GM19467 (cell line): Measurements from ENCODE around the gene PRKAG2.

Experiments used
- ATAC-seq: cut with Tn5 transposase; IDR thresholded peaks from one replicate; pipeline ENCODE4 v1.9.1; 2021; ENCODE audit warnings: mild to moderate bottlenecking, moderate library complexity; ENCODE audit not compliant: unreplicated experiment

Gene PRKAG2

DNA sequence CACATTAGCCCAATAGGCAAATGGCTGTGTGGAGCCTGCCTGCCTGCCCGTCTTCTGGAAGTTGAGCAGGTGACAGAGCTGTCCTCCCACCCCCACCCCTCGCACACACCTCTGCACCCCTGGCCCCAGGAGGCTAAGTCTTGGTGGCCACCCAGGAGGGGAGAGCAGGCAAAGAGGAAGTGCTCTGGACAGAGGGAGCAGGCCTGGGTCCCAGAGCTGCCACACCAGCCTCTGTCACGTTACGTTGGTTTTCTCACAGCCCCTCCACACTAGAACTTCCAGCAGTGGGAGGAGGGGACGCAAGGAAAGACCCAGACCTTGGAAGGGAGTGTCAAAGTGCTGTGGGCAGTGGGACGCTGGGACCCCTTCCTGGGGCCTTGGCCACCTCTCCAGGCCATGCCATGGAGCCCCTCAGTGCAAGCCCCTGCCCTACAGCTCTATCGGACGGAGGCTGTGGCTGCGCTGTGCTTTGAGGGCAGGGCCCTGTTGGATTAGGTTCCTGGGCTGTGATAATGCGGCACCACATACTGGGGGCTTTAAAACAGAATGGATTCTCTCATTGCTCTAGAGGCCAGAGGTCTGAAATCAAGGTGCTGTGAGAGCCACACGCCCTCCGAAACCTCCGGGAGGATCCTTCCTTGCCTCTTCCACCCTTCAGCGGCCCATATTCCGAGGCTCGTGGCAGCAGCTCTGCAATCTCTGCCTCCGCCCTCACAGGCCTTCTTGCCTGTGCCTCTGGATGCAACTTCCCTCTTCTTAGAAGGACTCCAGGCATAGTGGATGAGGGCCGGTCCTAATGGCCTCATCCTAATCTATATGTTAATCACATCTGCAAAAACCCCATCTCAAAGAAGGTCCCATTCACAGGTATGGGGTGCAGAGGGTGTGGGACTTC, 9.9 kb downstream of the PRKAG2 start:
- ATAC-seq, result no peak

DNA sequence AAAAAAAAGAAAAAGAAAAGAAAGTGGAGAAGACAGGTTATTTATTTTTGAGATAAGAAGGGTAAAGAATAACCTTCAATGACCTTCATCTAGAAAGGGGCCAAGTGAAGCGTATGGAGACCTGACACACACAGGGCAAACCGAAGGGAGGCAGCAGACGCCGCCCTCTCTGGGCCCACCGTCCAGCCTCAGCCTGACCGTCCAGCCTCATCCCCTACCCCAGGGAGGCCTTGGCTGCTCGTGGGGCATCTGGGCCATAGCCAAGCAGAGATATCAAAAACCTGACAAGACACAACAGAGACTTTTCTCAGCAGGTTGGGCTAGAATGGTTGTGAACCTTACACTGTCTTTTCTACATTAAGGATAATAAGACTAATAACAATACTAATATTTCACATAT, 10.9 kb downstream of the PRKAG2 start:
- ATAC-seq, result no peak

DNA sequence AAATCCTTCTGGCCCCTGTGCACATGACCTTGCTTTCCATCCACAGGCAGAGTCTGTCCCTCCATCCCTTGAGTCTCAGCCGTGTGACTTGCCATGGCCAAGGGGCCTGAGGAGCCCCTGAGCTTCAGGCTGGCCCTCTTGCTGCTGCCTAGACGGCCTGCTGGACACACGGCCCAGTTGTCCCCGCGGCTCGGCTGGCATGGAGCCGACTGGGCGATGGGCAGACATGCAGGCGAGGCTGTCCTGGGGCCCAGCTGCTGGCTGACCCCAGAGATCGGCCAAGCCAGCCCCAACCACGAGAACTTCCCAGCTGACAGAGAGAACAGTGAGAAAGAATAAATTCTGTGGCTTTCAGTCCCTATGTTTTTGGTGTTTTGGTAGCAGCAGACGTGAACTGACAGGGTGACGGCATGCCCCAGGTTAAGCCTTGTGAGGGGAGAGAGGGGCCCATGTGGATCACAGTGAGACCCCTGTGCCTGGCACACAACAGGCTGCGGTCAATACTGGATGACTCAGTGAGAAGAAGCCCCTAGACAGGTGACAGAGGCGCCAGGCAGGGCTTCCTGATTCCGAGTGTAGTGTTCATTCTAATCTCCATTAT, 11.7 kb downstream of the PRKAG2 start:
- ATAC-seq, result no peak

DNA sequence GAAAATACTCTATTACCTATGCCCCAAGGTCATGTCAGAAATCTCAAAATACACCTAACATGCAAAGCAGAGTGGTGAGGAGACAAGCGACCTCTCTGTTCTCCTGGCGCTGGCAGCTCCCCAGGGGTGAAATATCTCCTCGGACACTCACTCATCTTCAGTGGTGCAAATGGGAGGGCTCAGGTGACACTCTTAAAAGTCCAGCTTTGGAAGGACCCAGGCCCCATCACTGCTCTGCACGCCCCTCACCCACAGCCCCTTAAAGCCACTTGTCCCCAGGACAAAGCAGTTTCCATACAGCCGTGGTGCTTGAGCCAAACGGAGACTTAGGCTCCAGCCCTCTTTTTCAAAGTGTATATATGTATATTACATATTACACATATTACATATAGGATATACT, 12.4 kb downstream of the PRKAG2 start:
- no peak for ATAC-seq

DNA sequence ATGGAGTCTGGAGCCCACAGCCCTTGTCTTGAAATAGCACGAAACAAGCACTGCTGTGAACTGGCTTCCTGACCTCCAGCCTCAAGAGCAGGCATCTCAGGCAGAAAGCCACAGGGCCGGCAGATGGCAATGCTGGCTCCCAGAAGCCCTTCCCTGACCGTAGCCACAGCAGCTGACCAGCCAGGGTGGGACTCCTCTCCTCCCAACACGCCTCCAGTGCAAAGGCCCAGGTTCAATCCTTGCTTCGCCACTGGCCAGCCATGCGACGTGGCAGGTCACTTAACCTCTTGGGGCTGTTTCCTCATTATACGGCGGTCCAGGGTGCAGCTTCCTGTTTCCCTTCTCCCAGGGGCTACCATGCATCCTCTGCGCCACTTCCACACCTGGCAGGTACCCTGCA, 12.8 kb downstream of the PRKAG2 start:
- no peak for ATAC-seq

DNA sequence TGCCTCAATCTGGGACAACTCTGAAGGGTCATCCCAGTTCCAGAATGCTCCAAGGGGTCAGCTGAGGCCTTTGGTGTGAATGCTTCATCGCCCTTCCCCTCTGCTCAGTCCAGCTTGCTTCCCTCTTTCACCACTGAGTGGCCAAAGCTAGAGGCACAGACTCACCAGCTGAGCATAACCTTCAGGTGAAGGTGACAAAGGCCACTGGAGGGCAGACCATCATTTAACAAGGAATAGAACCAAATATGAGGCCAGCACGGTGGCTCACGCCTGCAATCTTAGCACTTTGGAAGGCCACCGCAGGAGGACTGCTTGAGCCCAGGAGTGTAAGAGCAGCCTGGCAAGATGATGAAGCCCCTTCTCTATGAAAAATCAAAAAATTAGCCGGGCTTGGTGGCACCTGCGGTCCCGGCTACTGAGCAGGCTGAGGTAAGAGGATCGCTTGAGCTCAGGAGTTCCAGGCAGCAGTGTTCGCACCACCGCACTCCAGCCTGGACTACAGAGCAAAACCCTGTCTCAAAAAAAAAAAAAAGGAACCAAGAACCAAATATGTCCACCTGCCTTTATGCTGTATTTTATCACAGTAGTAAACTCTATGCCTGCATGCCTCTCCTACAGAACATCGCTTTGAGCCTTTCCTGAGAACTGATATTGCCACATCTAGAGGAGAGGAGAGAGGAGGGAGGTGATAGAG, 13.4 kb downstream of the PRKAG2 start:
- no peak for ATAC-seq

DNA sequence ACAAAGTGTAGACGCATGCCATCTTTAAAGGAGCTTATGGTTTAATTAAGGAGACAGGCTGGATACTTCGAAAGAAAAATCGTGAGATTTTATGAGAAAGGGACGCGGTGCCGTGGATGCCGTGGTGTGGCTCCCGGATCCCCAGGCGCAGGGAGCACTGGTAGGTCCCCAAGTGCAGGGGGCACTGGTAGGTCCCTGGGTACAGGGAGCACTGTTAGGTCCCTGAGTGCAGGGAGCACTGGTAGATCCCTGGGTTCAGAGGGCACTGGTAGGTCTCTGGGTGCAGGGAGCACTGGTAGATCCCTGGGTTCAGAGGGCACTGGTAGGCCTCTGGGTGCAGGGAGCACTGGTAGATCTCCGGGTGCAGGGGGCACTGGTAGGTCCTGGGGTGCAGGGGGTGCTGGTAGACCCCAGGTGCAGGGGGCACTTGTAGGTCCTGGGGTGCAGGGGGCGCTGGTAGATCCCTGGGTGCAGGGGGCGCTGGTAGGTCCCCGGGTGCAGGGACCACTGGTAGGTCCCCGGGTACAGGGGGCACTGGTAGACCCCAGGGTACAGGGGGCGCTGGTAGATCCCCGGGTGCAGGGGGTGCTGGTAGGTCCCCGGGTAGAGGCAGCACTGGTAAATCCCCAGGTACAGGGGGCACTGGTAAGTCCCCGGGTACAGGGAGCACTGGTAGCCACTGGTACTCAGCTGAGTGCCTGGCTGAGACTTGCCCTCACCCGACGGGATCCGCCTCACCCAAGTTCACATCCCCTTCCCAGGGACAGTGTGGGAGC, 14.1 kb downstream of the PRKAG2 start:
- ATAC-seq, result no peak

DNA sequence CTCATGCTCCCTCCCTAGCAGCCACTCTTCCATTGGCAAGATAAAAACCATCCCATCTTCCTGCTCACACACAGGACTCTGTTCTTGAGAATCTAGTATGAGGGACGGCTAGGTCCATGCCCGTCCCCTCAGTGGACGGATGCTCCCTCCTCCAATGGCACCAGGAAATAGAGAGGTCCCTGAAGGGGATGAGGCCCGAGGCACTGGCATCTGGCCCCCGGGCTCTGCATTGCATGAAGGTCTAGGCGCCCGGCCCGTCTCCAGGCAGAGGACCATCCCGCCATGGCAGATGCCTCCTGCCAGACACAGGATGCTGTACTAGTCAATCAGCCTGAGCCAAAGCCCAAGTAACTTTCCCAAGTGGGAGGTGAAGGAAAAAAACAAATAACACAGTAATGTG, 15.0 kb downstream of the PRKAG2 start:
- no peak for ATAC-seq

DNA sequence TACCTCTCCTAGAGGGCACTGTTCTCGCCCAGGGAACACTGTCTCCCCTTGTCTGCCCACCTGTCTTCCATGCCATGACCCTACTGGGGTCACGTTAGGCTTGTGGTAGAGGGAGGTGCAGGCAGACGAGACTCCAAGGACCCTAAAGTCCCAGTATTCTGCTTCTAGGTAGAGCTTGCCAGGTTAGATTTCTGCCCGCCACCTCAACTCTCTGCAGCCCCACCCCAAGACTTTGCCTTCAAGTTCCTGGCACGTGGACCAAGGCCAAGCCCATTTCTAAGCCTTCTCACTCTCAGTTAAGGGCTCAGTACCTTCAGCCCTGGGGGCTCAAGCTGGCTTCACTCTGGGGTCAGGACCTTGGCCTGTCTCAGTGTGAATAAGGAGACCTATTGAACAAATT, 16.1 kb downstream of the PRKAG2 start:
- ATAC-seq, result no peak

DNA sequence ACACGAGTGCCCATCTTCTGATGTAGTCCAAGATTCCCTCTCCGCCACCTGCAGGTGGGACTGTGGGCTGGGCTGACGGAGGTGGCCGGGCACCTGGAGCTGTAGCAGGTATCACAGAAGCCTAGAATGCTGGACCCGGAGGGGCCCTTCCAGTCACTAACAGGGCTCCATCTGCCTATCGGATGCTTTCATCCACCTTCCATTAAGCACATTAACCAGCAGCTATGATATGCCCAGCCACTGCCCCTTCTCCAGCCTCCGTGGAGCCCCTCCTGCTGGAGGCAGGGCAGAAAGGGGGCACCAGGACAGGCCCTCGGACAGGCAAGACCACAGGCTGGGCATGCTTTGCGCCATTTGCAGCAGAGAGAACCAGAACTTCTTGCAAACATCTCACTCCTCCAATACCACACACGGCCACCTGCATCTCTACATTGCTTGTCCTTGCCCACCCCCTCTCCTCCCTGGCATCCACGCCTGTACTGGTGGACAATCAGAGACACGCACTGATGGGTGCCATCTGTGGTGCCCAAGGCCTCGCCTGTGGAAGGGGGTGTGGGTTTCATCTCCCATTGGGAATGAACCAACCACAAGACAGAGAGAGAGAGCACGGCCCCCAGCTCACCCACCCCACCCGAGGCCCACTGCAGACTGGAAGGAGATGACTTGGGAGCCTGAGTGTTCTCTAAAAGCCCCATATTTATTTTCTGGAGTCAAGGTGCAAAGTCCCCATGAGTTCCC, 16.8 kb downstream of the PRKAG2 start:
- ATAC-seq, result no peak

DNA sequence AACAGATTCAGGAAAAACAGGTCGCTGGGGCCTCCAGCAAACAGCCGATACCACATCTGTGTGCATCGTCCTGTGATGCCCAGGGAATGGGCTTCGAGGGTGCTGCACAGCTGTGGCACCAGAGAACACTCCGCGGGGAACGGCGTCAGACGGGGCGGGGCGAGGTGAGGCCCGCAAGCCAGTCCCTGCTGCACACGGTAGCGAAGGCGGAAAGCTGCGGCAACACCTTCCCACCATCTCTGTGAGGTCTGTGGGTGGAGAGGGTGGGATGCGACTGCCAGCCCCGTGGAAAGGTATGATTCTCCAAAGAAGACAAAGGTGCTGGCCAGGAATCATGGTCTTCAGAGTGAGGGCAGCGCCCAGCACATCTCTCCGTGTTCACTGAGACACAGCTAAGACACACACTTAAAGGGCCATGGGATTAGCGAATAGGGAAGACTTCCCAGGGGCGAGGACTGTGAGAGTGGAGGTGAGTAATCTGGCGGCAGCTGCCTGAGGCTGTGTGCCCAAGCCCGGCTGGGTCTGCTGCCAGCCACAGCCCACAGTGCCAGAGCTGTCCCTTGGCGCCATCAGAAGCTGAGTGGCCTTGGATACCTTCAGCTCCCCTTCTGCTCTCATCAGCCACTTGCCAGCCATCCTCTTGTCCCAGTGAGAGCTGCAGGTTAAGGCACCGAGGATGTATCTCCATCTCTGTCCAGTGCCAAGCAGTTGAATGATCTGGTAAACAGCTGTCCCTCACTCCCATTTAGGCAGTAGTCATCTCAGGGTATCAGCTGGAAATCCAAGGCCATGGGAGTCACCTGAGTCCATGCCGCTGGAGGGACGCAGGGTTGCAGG, 17.6 kb downstream of the PRKAG2 start:
- no peak for ATAC-seq

DNA sequence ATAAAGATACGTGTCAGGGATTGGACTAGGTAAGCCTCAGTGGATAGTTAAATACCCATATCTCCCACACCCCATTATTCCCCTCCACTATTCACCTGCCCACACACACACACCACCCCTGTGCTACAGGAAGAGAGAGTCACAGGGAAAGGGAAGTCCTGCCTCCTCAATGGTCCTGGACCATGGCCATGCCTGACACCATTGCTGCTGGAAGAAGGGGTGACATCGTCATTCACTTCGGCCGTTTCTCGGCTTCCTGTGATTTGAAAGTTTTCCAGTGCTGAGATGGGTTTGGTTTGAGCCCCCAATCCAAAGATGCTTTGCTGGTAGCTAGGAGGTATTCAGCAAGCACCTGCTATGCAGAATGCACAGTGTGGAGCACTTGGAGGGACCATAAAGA, 18.5 kb downstream of the PRKAG2 start:
- no peak for ATAC-seq

DNA sequence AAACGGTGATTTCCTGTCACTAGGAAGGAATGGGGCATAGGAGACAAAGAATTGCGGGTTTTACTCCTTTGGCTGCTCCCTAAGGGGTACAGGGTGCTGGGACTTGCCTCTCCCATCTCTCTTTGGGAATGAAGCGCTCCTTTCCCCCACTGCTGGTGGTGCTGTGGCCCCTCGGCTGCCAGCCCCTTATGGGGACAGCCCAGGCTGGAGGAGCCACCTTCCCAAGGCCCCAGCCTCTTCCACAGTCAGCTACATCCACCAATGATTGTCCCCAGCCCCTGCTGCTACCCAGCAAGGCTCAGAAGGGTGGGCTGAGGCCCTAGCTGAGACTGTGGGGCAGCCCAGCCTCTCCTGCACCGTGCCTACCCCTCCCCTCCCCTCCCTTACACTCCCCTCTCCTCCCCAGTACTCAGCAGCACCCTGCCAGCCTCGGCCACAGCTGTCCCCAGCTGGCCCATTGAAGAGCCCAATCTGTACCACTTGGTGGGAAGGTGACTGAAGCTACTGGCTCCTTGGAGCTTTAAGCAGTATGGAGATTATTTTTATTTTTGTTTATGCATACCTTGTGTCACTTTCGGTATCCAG, 19.0 kb downstream of the PRKAG2 start:
- no peak for ATAC-seq

DNA sequence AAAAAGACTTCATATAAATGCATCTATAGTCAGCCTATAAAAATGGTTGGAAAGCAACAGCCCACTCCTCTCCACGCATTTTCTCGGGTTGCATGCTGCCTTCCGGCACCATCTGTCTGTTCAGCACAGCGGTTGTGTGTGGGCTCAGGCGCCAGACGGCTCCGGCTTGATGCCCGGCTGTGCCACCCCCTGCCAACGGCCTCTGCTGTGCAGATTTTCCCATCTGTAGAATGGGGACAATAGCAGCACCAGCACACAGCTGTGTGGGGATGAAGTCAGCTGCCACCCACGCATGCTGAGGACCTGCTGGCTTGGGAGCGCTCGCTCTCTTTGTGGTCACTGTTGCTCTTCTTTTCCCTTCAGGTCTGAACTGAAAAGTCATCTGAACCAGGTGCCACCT, 19.5 kb downstream of the PRKAG2 start:
- no peak for ATAC-seq

DNA sequence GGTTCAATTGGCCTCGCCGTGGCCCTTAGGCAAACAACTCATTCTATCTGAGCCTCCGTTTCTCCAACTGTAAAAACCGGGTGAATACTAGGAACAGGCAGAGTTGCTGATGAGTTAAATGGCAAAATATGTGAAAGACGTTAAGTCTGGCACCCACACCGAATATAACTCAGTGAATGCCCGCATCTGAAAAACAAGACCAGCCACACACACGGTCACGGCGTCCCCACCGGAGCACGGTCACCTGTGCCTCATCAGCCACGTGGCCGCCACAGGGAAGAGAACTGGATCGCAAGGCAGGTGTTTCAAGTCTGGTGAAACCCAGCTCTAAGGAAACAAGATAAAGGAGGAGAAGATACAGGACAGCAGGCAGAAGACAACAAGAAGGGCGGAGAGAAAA, 20.4 kb downstream of the PRKAG2 start:
- ATAC-seq, result no peak

DNA sequence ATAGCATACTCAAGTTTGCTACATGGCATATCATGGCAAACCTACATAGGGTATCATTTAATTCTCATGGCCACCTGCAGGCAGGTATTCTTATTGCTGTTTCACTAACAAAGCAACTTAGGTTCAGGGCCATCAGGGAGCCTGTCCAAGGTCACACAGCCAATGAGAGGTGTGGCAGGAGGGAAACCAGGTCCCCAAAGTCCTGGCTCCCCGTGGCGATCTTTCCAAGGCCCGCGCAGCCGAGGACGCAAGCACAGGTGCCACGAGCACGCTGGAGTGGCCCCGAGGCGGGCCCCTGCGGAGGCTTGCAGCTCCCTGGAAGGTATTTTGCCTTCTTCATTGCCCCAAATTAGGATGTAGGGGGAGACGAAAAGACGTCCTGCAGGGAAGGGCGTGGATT, 20.8 kb downstream of the PRKAG2 start:
- ATAC-seq, result no peak

DNA sequence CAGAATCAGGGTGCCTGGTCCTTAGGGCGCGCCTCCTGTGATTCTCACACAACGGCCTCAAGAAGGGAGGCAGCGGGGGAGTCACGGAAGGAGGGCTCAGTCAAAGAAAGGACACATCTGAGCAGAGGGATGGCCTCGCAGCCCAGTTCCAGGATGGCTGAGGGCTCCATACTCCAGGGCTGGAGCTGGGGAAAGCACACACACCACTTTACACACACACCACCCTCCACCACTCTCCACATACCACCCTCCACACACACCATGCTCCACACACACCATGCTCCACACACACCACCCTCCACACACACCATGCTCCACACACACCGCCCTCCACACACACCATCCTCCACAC, 22.2 kb downstream of the PRKAG2 start:
- ATAC-seq, result no peak

DNA sequence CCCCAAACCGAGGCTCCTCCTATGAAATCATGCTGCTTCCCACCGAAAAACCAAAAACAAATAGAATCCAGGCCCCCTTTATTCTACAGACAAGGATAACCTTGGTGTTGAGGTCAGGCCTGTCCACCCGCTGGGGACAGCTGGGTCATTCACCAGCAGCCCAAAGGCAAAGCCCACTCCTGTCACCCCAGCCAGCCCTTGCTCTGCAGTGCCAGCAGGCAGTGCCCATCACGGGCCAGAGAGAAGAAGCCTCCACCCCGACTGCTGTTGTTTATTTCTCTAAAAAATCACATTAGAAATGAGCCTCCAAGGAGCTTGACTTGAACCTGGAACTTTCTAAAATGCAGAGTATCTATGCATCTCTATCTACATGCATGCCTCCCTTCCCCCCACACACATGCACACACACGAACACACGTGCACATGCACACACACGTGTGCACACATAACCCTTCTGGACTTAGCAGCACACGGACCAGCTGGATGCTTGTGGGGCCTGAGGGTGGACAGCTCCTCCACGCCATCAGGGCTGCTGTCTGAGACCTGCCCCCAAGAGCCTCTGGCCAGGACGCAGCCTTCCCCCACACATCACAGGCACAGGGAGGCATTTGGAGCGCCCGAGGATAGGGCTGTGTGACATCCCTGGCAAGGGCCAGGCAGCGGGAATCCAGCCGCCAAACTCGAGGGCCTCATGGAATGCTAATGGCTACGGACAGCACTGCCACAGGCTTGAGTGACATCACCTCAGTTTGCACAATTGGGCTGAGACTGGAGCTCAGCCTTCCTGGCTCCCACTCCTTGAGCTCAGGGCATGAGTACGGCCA, 22.8 kb downstream of the PRKAG2 start:
- ATAC-seq, result no peak
